Measurements from ENCODE around the gene PDS5B.

- TF ChIP-seq, protein P1, sequence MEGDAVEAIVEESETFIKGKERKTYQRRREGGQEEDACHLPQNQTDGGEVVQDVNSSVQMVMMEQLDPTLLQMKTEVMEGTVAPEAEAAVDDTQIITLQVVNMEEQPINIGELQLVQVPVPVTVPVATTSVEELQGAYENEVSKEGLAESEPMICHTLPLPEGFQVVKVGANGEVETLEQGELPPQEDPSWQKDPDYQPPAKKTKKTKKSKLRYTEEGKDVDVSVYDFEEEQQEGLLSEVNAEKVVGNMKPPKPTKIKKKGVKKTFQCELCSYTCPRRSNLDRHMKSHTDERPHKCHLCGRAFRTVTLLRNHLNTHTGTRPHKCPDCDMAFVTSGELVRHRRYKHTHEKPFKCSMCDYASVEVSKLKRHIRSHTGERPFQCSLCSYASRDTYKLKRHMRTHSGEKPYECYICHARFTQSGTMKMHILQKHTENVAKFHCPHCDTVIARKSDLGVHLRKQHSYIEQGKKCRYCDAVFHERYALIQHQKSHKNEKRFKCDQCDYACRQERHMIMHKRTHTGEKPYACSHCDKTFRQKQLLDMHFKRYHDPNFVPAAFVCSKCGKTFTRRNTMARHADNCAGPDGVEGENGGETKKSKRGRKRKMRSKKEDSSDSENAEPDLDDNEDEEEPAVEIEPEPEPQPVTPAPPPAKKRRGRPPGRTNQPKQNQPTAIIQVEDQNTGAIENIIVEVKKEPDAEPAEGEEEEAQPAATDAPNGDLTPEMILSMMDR (IDR thresholded peaks at IDR 0.05): no peak
- TF ChIP-seq POLR2A (IDR thresholded peaks at IDR 0.05): no peak
These were observed 151.4 kb downstream of the PDS5B start for GRCh38 chr13:32737679-32738078.
